Superior temporal gyrus (tissue), 1 donor: ENCODE results near the gene TRMO.

Experiments used
- DNase-seq: peaks from one replicate; pipeline ENCODE4 v3.0.0-alpha.2; 2016; ENCODE audit errors: extremely low spot score

TRMO gene

GRCh38 chr9:97859346-97859745 is 63.0 kb downstream of the TRMO start:
- DNase-seq, result no peak

DNA sequence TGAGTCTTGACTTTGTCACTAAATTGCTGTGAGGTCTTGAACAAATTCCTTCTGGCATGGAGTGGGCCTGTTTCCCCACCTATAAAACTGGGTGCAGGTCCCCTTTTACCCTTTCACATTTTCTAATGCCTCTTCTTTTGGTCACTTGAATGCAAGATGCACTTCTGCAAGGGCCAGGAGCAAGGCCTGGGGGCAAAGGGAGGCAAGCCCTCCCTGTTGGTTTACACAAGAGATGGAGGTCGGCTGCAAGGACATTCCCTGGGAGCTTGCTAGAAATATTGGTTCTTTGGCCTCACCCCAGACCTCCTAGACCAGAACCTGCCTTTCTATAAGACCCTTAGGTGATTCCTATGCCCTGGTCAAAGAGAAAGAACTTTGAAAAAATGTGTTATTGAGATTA is 63.5 kb downstream of the TRMO start:
- DNase-seq, result no peak

DNA sequence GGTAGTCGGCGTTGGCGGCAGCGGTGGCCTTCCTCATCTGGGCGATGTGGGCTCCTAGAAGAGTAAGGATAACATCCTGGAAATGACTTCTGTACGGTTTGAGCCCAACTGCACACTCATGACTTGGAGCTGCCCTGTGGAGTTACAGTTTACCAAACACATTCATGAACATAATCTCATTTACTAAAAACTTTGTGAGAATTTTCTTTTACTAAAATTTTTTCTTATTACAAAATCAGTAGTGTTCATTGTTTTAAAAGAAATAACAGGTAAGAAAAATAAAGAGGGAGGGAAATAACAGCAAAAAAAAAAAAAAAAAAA is 63.9 kb downstream of the TRMO start:
- no peak for DNase-seq

DNA sequence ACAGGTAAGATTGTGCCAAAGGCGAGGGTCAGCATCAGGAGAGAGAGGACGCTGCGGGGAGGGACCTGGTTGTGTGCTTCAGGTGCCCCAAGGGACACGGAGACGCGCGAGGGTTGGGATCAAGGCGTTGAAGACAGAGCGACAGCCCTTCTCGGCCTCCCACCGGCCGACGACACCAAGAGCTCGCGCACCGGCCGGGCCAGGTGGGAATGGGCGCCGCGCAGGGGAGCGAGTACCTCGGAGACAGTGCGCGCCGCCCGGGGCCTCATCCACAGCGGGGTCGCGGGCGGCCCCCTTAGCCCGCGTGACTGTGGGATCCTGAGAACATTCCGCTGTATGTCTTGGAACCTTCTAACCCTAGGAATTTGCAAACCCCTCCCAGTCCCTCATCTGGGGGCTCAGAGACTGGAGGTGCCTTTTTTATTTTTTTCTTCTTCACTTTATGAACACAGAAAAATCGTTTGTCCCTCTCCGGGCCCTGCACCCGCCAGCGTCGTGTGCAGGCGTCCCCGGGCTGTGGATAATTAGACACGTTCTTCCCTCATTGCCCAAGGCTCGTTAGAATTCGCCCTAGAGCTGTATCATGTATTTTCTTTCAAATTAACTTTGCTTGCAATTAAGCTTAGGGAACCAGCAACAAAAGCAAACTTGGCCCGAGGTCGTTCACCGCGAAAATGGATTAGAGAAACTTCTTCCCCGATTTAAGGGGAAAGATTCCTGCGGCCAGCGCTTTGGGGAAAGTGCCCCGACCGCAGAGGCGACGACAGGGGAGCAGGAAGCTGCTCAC is 64.5 kb downstream of the TRMO start:
- no peak for DNase-seq

GRCh38 chr9:97856857-97857605 is 65.3 kb downstream of the TRMO start:
- no peak for DNase-seq

- no peak for DNase-seq
These were observed 66.4 kb downstream of the TRMO start for GRCh38 chr9:97855899-97856298.

- no peak for DNase-seq
These were observed 66.8 kb downstream of the TRMO start for GRCh38 chr9:97855486-97855875.

GRCh38 chr9:97854696-97855485 is 67.4 kb downstream of the TRMO start:
- no peak for DNase-seq
